Bronchial epithelial cell (primary cell): Measurements from ENCODE around the gene LSM14A. TPM values are rescaled to one million over a fixed set of nuclear protein-coding genes. Genes with fewer than 3 reads are reported as not detected.

Experiments used
- DNase-seq: peaks from one replicate; pipeline ENCODE4 v3.0.0-alpha.2; 2010; ENCODE audit warnings: low read depth
- FAIRE-seq: peaks from 2 replicates; lab custom pipeline; 2011; peaks lifted over from hg19 to GRCh38; lab: Jason Lieb, UNC
- H3K27me3 ChIP-seq: 2 replicates; pipeline ENCODE4 v1.5.1; 2011; ENCODE audit warnings: low read length; ENCODE audit not compliant: control insufficient read depth, insufficient read depth
- H3K36me3 ChIP-seq: 2 replicates; pipeline ENCODE4 v1.5.1; 2011; ENCODE audit warnings: low read length; ENCODE audit not compliant: control insufficient read depth, insufficient read depth
- H3K4me3 ChIP-seq: 2 replicates; pipeline ENCODE4 v1.5.1; 2011; ENCODE audit warnings: mild to moderate bottlenecking, low read depth, low read length, control low read depth
- CTCF ChIP-seq: IDR thresholded peaks from 2 replicates; pipeline ENCODE4 v1.5.1; 2011; ENCODE audit warnings: mild to moderate bottlenecking, moderate library complexity, low read length, control low read depth, inconsistent platforms; ENCODE audit not compliant: insufficient read depth, severe bottlenecking
- total RNA-seq: library from RNA; depleted of rRNA; stranded (reverse); fragments of >200 nt; gene quantifications from 2 replicates; pipeline ENCODE4 v1.2.1, GENCODE V29; 2014

LSM14A gene
- total RNA-seq, 1 donor from 2014 or later = 86.1 TPM

GRCh38 chr19:34230820-34231219, 58.5 kb downstream of the LSM14A start:
- DNase-seq (no peak), FAIRE-seq (no peak)
- no peak for TF ChIP-seq CTCF
- Histone ChIP-seq H3K4me3 (no peak overlapping the region), H3K36me3 (peaks cover 12% of the 10 kb centered on the region), H3K27me3 (no peaks in the 10 kb centered on the region)

GRCh38 chr19:34231439-34231838, 59.1 kb downstream of the LSM14A start:
- DNase-seq (no peak), FAIRE-seq (no peak)
- TF ChIP-seq CTCF = no peak
- H3K27me3 ChIP-seq = no peaks in the 10 kb centered on the region
- H3K4me3 ChIP-seq = no peak overlapping the region
- peaks cover 8% of the 10 kb centered on the region for H3K36me3 ChIP-seq

- no peak for FAIRE-seq
These were observed 60.5 kb downstream of the LSM14A start for GRCh38 chr19:34232566-34233481.

GRCh38 chr19:34235425-34235940, 63.2 kb downstream of the LSM14A start:
- no peak for TF ChIP-seq CTCF
- no peaks in the 10 kb centered on the region for H3K36me3 ChIP-seq
- H3K4me3 ChIP-seq = no peak overlapping the region
- H3K27me3 ChIP-seq = no peaks in the 10 kb centered on the region
- FAIRE-seq (no peak), DNase-seq (no peak)

More at GRCh38 chr19:34232566-34233481, 60.5 kb downstream of the LSM14A start:
- H3K36me3 ChIP-seq = peaks cover 6% of the 10 kb centered on the region
- no peak overlapping the region for H3K4me3 ChIP-seq
- no peaks in the 10 kb centered on the region for H3K27me3 ChIP-seq
- peak; percentile 85 for DNase-seq
- TF ChIP-seq CTCF = no peak

GRCh38 chr19:34236035-34236987, 64.0 kb downstream of the LSM14A start:
- no peak for FAIRE-seq
- DNase-seq = no peak

More at GRCh38 chr19:34236035-34236987, 64.0 kb downstream of the LSM14A start:
- Histone ChIP-seq H3K27me3 (no peaks in the 10 kb centered on the region), H3K4me3 (no peak overlapping the region), H3K36me3 (no peaks in the 10 kb centered on the region)
- no peak for TF ChIP-seq CTCF
